ENCODE measurements around the gene DLEC1. TPM values are rescaled to one million over a fixed set of nuclear protein-coding genes. Genes with fewer than 3 reads are reported as not detected.

DLEC1 gene
- total RNA-seq, 2 experiments from 2014 or later, result 0.20 to 0.36 TPM

DNA sequence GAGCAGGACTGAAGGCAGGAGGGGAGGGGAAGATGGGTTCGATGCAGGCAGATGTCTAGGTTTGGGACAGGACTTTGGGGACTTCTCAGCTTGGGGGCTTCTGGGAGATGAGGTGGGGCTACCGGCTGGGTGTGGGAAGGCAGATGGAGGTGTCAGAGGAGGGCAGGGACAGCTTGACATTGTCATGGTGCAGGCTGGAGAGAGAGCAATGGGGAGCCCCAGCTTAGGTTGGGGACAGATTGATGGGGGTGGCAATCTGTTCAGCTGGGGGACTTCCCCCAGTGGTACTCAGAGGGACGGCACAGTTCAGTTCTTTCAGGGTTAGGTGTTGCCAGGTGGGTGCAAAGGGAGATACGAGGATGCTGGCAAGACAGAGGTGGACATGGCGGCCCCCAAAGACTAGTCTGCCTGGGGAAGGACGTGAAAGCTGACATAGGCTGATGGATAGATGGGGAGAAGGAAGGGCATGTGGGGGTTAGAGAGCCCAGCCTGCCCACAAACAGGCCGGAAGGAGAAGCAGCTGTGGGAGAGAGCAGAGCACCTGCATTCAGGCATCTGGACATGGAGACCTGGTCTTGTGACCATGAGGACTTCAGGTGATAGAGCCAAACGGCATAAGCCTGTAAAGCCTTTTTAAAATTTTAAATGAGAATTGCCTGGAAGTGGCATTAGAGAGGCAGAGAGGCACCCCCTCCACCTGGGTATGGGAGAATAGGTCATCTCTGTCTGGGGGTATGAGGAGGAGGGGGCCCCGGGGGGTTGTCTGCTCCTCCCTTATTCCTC is 76.8 kb downstream of the DLEC1 start:
- ChIA-PET POLR2A (interaction anchor here (0.6 to 1.0 kb wide), 3 partner anchors 12 to 251 kb away, joined by 3 to 5 read pairs (median 3); no protein-coding TSS in a partner anchor), CTCF (interaction anchor here (0.8 to 2.1 kb wide), 2 partner anchors 21 to 141 kb away, joined by 3 to 7 read pairs; partner anchors contain the start of gene ACAA1)
- ATAC-seq (no peak), DNase-seq (no peak)
- no peak overlapping the region for H3K4me3 Mint-ChIP-seq
- no peaks in the 10 kb centered on the region for H3K27me3 Mint-ChIP-seq
- H3K4me1 Mint-ChIP-seq (ENCODE audit: low read depth), result peaks cover 6% of the 10 kb centered on the region
- TF ChIP-seq, protein P1, sequence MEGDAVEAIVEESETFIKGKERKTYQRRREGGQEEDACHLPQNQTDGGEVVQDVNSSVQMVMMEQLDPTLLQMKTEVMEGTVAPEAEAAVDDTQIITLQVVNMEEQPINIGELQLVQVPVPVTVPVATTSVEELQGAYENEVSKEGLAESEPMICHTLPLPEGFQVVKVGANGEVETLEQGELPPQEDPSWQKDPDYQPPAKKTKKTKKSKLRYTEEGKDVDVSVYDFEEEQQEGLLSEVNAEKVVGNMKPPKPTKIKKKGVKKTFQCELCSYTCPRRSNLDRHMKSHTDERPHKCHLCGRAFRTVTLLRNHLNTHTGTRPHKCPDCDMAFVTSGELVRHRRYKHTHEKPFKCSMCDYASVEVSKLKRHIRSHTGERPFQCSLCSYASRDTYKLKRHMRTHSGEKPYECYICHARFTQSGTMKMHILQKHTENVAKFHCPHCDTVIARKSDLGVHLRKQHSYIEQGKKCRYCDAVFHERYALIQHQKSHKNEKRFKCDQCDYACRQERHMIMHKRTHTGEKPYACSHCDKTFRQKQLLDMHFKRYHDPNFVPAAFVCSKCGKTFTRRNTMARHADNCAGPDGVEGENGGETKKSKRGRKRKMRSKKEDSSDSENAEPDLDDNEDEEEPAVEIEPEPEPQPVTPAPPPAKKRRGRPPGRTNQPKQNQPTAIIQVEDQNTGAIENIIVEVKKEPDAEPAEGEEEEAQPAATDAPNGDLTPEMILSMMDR (IDR thresholded peaks at IDR 0.05), result no peak
- no peaks in the 10 kb centered on the region for H3K9me3 Mint-ChIP-seq
- intact Hi-C loops (cut with micrococcal nuclease), result loop anchor here (10.0 kb wide), 1 partner anchor 369 kb away; no protein-coding TSS in a partner anchor
- H3K27ac Mint-ChIP-seq, result no peak overlapping the region
- peaks cover 2% of the 10 kb centered on the region for H3K36me3 Mint-ChIP-seq (ENCODE audit: low read depth)

DNA sequence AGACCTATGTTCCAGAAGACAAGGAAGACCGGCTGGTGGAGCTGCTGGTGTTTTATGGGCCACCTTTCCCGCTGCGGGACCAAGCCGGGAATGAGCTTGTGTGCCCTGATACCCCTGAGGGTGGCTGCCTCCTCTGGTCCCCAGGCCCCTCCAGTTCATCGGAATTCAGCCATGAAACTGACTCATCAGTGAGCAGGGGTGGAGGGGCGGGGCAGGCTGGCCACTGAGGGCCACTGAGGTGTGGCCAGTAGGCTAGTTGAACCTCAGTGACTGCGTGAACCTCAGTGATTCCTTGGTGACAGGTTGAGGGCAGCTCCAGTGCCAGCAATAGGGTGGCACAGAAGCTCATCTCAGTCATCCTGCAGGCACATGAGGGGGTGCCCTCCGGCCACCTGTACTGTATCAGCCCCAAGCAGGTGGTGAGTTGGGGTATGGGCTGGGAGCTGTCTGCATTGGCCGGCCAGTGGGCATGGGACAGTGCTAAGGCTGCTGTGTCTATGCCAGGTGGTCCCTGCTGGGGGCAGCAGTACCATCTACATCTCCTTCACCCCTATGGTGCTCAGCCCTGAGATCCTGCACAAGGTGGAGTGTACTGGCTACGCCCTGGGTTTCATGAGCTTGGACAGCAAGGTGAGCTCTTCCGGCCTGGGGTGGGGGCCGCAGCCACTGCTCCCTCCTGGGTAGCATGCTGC is 77.6 kb downstream of the DLEC1 start:
- ChIA-PET CTCF (interaction anchor here (0.8 to 4.3 kb wide), 13 partner anchors 20 to 405 kb away, joined by 3 to 20 read pairs (median 4); partner anchors contain the start of gene ACAA1), POLR2A (interaction anchor here (0.6 to 1.2 kb wide), 5 partner anchors 13 to 251 kb away, joined by 3 to 5 read pairs (median 3); partner anchors contain the start of gene MYD88)
- no peak for DNase-seq
- no peaks in the 10 kb centered on the region for H3K9me3 Mint-ChIP-seq
- no peaks in the 10 kb centered on the region for H3K27me3 Mint-ChIP-seq
- ATAC-seq, result no peak
- H3K4me1 Mint-ChIP-seq (ENCODE audit: low read depth), result peaks cover 6% of the 10 kb centered on the region
- H3K27ac Mint-ChIP-seq, result no peak overlapping the region
- peaks cover 2% of the 10 kb centered on the region for H3K36me3 Mint-ChIP-seq (ENCODE audit: low read depth)
- intact Hi-C loops (cut with micrococcal nuclease), result loop anchor here (10.0 kb wide), 1 partner anchor 368 kb away; no protein-coding TSS in a partner anchor
- TF ChIP-seq, protein P1 (IDR thresholded peaks at IDR 0.05), result no peak
- no peak overlapping the region for H3K4me3 Mint-ChIP-seq

DNA sequence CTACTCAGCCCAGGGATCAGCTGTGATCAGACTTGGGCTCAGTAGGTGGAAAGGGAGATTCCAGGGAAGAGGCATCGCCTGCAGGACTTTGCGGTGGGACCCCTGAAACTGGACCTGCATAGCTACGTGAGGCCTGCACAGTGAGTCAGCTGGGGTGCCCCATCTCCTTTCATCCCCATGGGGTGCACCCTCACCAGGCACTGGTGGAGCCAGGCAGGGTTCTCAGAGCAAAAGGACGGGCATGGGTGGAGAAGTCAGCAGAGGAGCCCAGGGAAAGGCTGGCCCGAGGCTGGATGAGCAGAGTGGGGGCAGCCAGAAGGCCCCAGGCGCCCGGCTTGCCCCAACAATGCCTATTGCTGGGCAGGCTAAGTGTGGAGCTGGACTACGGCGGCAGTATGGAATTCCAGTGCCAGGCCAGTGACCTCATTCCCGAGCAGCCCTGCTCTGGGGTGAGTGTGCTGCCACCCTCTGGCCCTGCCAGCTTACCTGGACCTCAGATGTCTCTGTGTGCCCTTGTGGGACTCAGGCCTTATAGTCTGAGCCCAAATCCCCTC is 78.2 kb downstream of the DLEC1 start:
- ChIA-PET POLR2A (interaction anchor here (0.9 to 1.2 kb wide), 4 partner anchors 13 to 250 kb away, joined by 3 to 5 read pairs (median 3); partner anchors contain the start of gene MYD88), CTCF (interaction anchor here (0.5 to 4.3 kb wide), 27 partner anchors 9 to 405 kb away, joined by 3 to 20 read pairs (median 4); partner anchors contain the start of gene ACAA1)
- H3K9me3 Mint-ChIP-seq, result no peaks in the 10 kb centered on the region
- peaks cover 6% of the 10 kb centered on the region for H3K4me1 Mint-ChIP-seq (ENCODE audit: low read depth)
- no peaks in the 10 kb centered on the region for H3K27me3 Mint-ChIP-seq
- H3K27ac Mint-ChIP-seq, result no peak overlapping the region
- DNase-seq (no peak), ATAC-seq (no peak)
- intact Hi-C loops (cut with micrococcal nuclease), result loop anchor here (10.0 kb wide), 1 partner anchor 368 kb away; no protein-coding TSS in a partner anchor
- no peak overlapping the region for H3K4me3 Mint-ChIP-seq
- TF ChIP-seq, protein P1 (IDR thresholded peaks at IDR 0.05), result no peak
- peaks cover 6% of the 10 kb centered on the region for H3K36me3 Mint-ChIP-seq (ENCODE audit: low read depth)

DNA sequence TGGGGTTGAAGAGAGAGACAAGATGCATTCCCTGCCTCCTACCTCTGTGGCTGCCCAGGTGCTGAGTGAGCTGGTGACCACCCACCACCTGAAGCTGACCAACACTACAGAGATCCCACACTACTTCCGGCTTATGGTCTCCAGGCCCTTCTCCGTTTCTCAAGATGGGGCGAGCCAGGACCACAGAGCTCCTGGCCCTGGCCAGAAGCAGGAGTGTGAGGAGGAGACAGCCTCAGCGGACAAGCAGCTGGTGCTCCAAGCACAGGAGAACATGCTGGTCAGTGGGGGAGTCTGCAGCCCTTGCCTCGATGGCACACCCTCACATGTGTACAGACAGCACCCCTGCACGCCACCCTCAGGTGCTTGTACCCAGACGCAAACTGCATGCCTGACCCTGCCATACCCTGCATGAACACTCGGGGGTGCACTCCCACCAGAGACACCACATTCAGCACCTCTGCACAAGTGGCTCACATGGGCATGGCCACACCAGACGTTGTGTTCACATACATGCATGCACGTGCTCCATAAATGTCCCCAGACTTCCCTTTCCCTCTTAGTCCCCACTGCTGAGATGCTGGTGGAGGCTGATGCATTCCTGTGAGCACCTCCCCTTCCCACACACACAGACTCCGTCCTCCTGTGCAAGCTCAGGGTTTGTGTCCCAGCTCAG is 78.9 kb downstream of the DLEC1 start:
- ATAC-seq (peak; percentile 97), DNase-seq (peak; percentile 87)
- ChIA-PET POLR2A (interaction anchor here (0.6 to 1.6 kb wide), 4 partner anchors 15 to 23 kb away, joined by 3 to 5 read pairs (median 4); partner anchors contain the start of gene MYD88), CTCF (interaction anchor here (0.5 to 4.3 kb wide), 28 partner anchors 9 to 404 kb away, joined by 3 to 20 read pairs (median 4); no protein-coding TSS in a partner anchor)
- H3K27ac Mint-ChIP-seq, result no peak overlapping the region
- H3K4me3 Mint-ChIP-seq, result no peak overlapping the region
- H3K9me3 Mint-ChIP-seq, result no peaks in the 10 kb centered on the region
- intact Hi-C loops (cut with micrococcal nuclease), result loop anchor here (10.0 kb wide), 1 partner anchor 367 kb away; no protein-coding TSS in a partner anchor
- no peaks in the 10 kb centered on the region for H3K27me3 Mint-ChIP-seq
- peaks cover 12% of the 10 kb centered on the region for H3K36me3 Mint-ChIP-seq (ENCODE audit: low read depth)
- TF ChIP-seq, protein P1 (IDR thresholded peaks at IDR 0.05), result peak; percentile 86
- H3K4me1 Mint-ChIP-seq (ENCODE audit: low read depth), result peaks cover 7% of the 10 kb centered on the region

All from activated CD8-positive, alpha-beta T cell treated with anti-CD3 and anti-CD28 coated beads for 36 hours (primary cell).